ENCODE results near the gene SMIM24.

DNA sequence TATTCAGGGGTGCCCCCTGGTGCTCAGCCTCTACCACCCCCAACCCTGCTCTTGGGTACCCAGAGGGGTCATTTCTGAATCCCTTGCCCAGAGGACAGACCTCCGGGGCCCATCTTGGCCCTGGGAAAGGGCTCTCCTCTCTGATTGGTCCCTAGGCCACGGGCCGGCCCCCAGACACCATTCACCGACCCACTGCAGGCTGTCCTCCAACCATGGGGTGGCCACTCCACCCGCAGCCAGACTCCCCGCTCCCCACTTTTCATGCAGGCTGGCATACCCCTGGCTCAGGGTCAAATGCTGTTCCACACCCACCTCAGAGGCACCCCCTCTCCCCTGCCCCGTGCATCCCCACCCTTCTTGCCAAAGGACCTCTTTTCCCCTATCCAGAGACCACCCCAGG, 14.8 kb downstream of the SMIM24 start:
- TF ChIP-seq, protein P1, sequence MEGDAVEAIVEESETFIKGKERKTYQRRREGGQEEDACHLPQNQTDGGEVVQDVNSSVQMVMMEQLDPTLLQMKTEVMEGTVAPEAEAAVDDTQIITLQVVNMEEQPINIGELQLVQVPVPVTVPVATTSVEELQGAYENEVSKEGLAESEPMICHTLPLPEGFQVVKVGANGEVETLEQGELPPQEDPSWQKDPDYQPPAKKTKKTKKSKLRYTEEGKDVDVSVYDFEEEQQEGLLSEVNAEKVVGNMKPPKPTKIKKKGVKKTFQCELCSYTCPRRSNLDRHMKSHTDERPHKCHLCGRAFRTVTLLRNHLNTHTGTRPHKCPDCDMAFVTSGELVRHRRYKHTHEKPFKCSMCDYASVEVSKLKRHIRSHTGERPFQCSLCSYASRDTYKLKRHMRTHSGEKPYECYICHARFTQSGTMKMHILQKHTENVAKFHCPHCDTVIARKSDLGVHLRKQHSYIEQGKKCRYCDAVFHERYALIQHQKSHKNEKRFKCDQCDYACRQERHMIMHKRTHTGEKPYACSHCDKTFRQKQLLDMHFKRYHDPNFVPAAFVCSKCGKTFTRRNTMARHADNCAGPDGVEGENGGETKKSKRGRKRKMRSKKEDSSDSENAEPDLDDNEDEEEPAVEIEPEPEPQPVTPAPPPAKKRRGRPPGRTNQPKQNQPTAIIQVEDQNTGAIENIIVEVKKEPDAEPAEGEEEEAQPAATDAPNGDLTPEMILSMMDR (IDR thresholded peaks at IDR 0.05) = no peak
- TF ChIP-seq ZFX (IDR thresholded peaks at IDR 0.05; ENCODE audit: borderline replicate concordance) = no peak
